Endothelial cell of umbilical vein (primary cell): Measurements from ENCODE around the gene VAV2.

Experiments
- CTCF ChIP-seq, 2 donors: IDR thresholded peaks; 1 replicate in 1 of 2; 2 replicates in 1 of 2; pipeline ENCODE4 v1.5.1; 2011; ENCODE audit warnings: low read length in 2 of 2, mild to moderate bottlenecking in 2 of 2, moderate library complexity in 2 of 2, control low read depth in 1 of 2, inconsistent platforms in 1 of 2, low read depth in 1 of 2; ENCODE audit not compliant: insufficient read depth in 1 of 2; ENCODE audit errors: extremely low read depth in 1 of 2
- EZH2 ChIP-seq: IDR thresholded peaks from 2 replicates; pipeline ENCODE4 v1.6.1; 2012; ENCODE audit warnings: borderline replicate concordance, low read depth, mild to moderate bottlenecking, moderate library complexity, low read length, inconsistent platforms; ENCODE audit not compliant: severe bottlenecking
- FOS ChIP-seq: IDR thresholded peaks from 2 replicates; pipeline ENCODE4 v1.6.1; 2011; ENCODE audit warnings: mild to moderate bottlenecking, low read length, moderate library complexity, borderline replicate concordance; ENCODE audit not compliant: insufficient read depth
- GATA2 ChIP-seq: IDR thresholded peaks from 2 replicates; pipeline ENCODE4 v1.7.0; 2011; ENCODE audit warnings: low read depth, mild to moderate bottlenecking, moderate library complexity, mixed read lengths, low read length; ENCODE audit not compliant: insufficient read length, insufficient read depth
- JUN ChIP-seq: IDR thresholded peaks from 2 replicates; pipeline ENCODE4 v1.6.1; 2011; ENCODE audit warnings: borderline replicate concordance, low read depth; ENCODE audit not compliant: insufficient read length, insufficient read depth
- MAX ChIP-seq: IDR thresholded peaks from 2 replicates; pipeline ENCODE4 v1.6.1; 2011; ENCODE audit not compliant: insufficient read depth, insufficient read length
- MYC ChIP-seq: IDR thresholded peaks from one replicate; pipeline ENCODE4 v1.6.1; 2011; ENCODE audit warnings: mild to moderate bottlenecking, low read depth, low read length
- POLR2A ChIP-seq: IDR thresholded peaks from 2 replicates; pipeline ENCODE4 v1.6.1; 2012; ENCODE audit warnings: low read depth, mild to moderate bottlenecking, control low read depth, low read length
- POLR2AphosphoS5 ChIP-seq: IDR thresholded peaks from 2 replicates; pipeline ENCODE4 v1.6.1; 2012; ENCODE audit warnings: low read depth, mild to moderate bottlenecking, control low read depth, low read length, moderate library complexity; ENCODE audit not compliant: insufficient read depth

- TF ChIP-seq CTCF (IDR thresholded peaks at IDR 0.05; ENCODE audit: extremely low read depth in 1 of 2, insufficient read depth in 1 of 2, low read depth in 1 of 2, low read length in 2 of 2), result no peak
- TF ChIP-seq EZH2, result no peak
- TF ChIP-seq MAX, result no peak
- no peak for TF ChIP-seq POLR2A
- no peak for TF ChIP-seq MYC
- no peak for TF ChIP-seq POLR2AphosphoS5
- TF ChIP-seq JUN, result no peak
- no peak for TF ChIP-seq GATA2
- no peak for TF ChIP-seq FOS
Measured at GRCh38 chr9:133950629-133951111, 41.5 kb downstream of the VAV2 start.
